DND-41 (cell line): ENCODE measurements around the gene MCFD2.

Experiments used
- ATAC-seq: fragments of 200-7000 bp; cut with Tn5 transposase; 3 replicates; pipeline ENCODE4 v1.9.1; 2021; ENCODE audit warnings: low read depth; ENCODE audit not compliant: insufficient read depth
- DNase-seq: peaks from one replicate; pipeline ENCODE4 v3.0.0-alpha.2; 2020
- H2AFZ ChIP-seq: 2 replicates; pipeline ENCODE4 v1.6.0; 2012; ENCODE audit warnings: low read depth, low read length
- H3K27ac ChIP-seq: 2 replicates; pipeline ENCODE4 v1.5.1; 2012; ENCODE audit warnings: low read length, inconsistent platforms
- H3K27me3 ChIP-seq: fragments of 200-600 bp; sonication (generic); 2 replicates; pipeline ENCODE4 v1.6.0; 2012; ENCODE audit warnings: low read length, mild to moderate bottlenecking, inconsistent platforms; ENCODE audit not compliant: insufficient read depth, poor library complexity
- H3K36me3 ChIP-seq: 2 replicates; pipeline ENCODE4 v1.5.1; 2012; ENCODE audit warnings: low read length, inconsistent platforms; ENCODE audit not compliant: insufficient read depth
- H3K4me1 ChIP-seq: 2 replicates; pipeline ENCODE4 v1.5.1; 2012; ENCODE audit warnings: mild to moderate bottlenecking, low read length; ENCODE audit not compliant: insufficient read depth
- H3K4me2 ChIP-seq: 2 replicates; pipeline ENCODE4 v1.6.0; 2012; ENCODE audit warnings: mild to moderate bottlenecking, moderate library complexity, low read length, inconsistent platforms; ENCODE audit not compliant: insufficient read depth
- H3K4me3 ChIP-seq, 2 experiments: fragments of 200-600 bp in 1 of 2; shearing (Covaris generic) in 1 of 2; 2 replicates each; pipeline ENCODE4 v1.5.1; 2012 to 2016; ENCODE audit warnings: inconsistent platforms in 2 of 2, low read length in 2 of 2, mild to moderate bottlenecking in 2 of 2, low read depth in 1 of 2, moderate library complexity in 1 of 2
- H3K79me2 ChIP-seq: 2 replicates; pipeline ENCODE4 v1.6.0; 2012; ENCODE audit warnings: low read length, inconsistent platforms; ENCODE audit not compliant: insufficient read depth
- H3K9ac ChIP-seq: 2 replicates; pipeline ENCODE4 v1.6.0; 2012; ENCODE audit warnings: low read depth, mild to moderate bottlenecking, inconsistent platforms, low read length, moderate library complexity
- H3K9me3 ChIP-seq: 2 replicates; pipeline ENCODE4 v1.5.1; 2012; ENCODE audit warnings: low read length, moderate library complexity, mild to moderate bottlenecking, inconsistent platforms; ENCODE audit not compliant: insufficient read depth, severe bottlenecking
- H4K20me1 ChIP-seq: 2 replicates; pipeline ENCODE4 v1.6.0; 2012; ENCODE audit warnings: low read length; ENCODE audit not compliant: insufficient read depth
- CTCF ChIP-seq: IDR thresholded peaks from 2 replicates; pipeline ENCODE4 v1.5.1; 2012; ENCODE audit warnings: borderline replicate concordance, low read length, moderate library complexity, mild to moderate bottlenecking; ENCODE audit not compliant: poor library complexity, severe bottlenecking; ENCODE audit errors: extremely low read depth
- EZH2 ChIP-seq: IDR thresholded peaks from 3 replicates; pipeline ENCODE4 v1.6.1; 2012; ENCODE audit warnings: borderline replicate concordance, low read depth, mild to moderate bottlenecking, moderate library complexity, low read length, inconsistent platforms; ENCODE audit not compliant: severe bottlenecking

Gene MCFD2

DNA sequence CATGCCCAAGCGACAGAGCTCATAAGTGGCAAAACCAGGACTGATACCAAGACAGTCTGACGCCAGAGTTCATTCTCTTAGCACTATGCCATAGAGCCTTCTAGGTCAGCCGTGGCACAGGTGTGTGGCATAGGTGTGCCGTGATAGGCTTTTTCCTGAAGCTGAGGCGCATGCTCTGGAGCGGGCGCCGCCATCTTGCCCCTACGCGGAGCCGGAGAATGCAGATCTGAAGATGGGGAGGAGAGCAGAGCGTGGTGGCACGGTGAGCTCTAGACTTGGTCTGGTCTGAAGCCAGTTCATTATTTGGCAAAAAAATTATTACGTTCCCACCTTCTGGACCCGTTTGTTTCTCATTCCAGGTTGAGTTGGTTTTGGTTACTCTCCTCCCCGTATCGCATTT is 16.6 kb downstream of the MCFD2 start:
- H3K4me2 ChIP-seq, result no peak overlapping the region
- no peaks in the 10 kb centered on the region for H3K36me3 ChIP-seq
- no peaks in the 10 kb centered on the region for H3K9me3 ChIP-seq
- DNase-seq (no peak), ATAC-seq (no peak)
- no peak overlapping the region for H3K4me3 ChIP-seq
- H3K27me3 ChIP-seq, result no peaks in the 10 kb centered on the region
- H3K79me2 ChIP-seq, result no peaks in the 10 kb centered on the region
- no peak overlapping the region for H3K27ac ChIP-seq
- peaks cover 2% of the 10 kb centered on the region; the same call in 1 of the 2 replicates for H4K20me1 ChIP-seq
- no peaks in the 10 kb centered on the region for H3K4me1 ChIP-seq
- H3K9ac ChIP-seq, result no peak overlapping the region
- no peak for TF ChIP-seq EZH2
- no peak for TF ChIP-seq CTCF
- no peak overlapping the region for H2AFZ ChIP-seq

DNA sequence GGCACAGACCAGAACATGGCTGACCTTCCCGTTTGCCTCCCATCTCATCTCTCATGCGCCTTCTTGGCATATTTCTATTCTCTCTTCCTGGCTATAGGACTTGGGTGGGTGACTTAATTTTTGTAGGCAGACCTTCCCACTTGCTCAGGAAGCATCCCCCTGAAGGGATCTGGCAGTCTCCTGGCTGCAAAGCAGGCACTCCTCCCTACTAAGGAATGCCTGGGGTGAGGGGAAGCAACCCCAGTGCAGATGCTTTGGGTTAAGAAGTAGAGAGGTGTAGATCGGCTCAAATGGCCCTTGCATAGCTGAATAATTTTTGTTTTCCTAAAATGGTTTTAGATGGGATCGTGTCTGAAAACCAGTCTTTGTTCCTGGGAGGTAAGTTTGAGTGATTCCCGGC is 17.6 kb downstream of the MCFD2 start:
- TF ChIP-seq CTCF, result no peak
- no peak for TF ChIP-seq EZH2
- Histone ChIP-seq H3K4me2 (no peak overlapping the region), H3K79me2 (no peaks in the 10 kb centered on the region), H3K27ac (no peak overlapping the region), H3K9me3 (no peaks in the 10 kb centered on the region), H3K36me3 (no peaks in the 10 kb centered on the region), H3K27me3 (no peaks in the 10 kb centered on the region), H2AFZ (no peak overlapping the region), H3K4me1 (no peaks in the 10 kb centered on the region), H3K4me3 (no peak overlapping the region), H3K9ac (no peak overlapping the region), H4K20me1 (peaks cover 2% of the 10 kb centered on the region; the same call in 1 of the 2 replicates)
- no peak for DNase-seq
- ATAC-seq, result no peak

DNA sequence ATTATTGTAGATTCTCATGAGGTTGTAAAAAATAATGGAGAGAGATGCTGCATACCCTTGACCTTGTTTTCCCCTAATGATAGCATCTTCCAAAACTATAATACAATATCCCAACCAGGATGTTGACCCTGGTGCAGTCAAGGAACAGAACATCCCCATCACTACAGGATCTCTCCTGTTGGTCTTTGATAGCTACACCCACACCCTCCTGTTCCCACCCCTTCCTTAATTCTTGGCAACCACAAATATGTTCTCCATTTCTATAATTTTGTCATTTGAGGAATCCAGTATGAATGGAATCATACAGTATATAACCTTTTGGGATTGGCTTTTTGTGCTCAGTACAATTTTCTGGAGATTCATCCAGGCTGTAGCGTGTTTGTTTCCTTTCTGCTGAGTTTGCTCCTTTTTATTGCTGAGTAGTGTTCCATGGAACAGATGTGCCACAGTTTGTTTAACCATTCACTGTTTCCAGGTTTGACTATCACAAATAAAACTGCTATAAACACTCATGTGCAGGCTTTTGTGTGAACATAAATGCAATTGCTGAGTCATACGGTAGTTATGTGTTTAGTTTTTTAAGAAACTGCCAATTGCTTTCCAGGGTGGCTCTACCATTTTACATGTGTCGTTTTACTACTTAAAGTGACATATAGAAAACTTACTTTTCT is 22.2 kb downstream of the MCFD2 start:
- Histone ChIP-seq H3K4me1 (no peaks in the 10 kb centered on the region), H3K4me3 (no peak overlapping the region), H3K4me2 (no peak overlapping the region), H3K9ac (no peak overlapping the region), H4K20me1 (no peaks in the 10 kb centered on the region), H3K27me3 (no peaks in the 10 kb centered on the region), H3K79me2 (no peaks in the 10 kb centered on the region), H2AFZ (no peak overlapping the region), H3K36me3 (no peaks in the 10 kb centered on the region), H3K9me3 (no peaks in the 10 kb centered on the region), H3K27ac (no peak overlapping the region)
- no peak for ATAC-seq
- TF ChIP-seq EZH2 (no peak), CTCF (no peak)
- DNase-seq, result no peak
